Measurements from ENCODE around the gene LRRC49. TPM values are rescaled to one million over a fixed set of nuclear protein-coding genes. Genes with fewer than 3 reads are reported as not detected.

LRRC49 gene
- total and polyA plus RNA-seq, 2 donors (not counting 3 experiments of a cell fraction or from before 2014, with no cell fraction given), result 3.0 to 6.6 TPM

GRCh38 chr15:70856884-70857561 lies 35.6 kb upstream of the LRRC49 start:
- Histone ChIP-seq H3K4me3 (replicated peaks in 1 of 3; ENCODE audit: insufficient read depth in 1 of 3, low read depth in 1 of 3, low read length in 3 of 3) (no peak overlapping the region), H3K9me1 (replicated peaks; ENCODE audit: control insufficient read depth, extremely low read depth, insufficient read depth, low read length) (no peaks in the 10 kb centered on the region), H3K36me3 (ENCODE audit: control insufficient read depth in 2 of 2, extremely low read depth in 1 of 2, insufficient read depth in 2 of 2, low read length in 2 of 2) (no peaks in the 10 kb centered on the region), H3K79me2 (ENCODE audit: control insufficient read depth, insufficient read depth, low read length) (peaks cover 4% of the 10 kb centered on the region), H3K9ac (replicated peaks; ENCODE audit: extremely low read depth, insufficient read depth, low read length) (peak overlapping the region; percentile 49), H3K4me1 (ENCODE audit: control insufficient read depth, extremely low read depth, insufficient read depth, low read length) (peaks cover 26% of the 10 kb centered on the region), H2AFZ (ENCODE audit: low read depth, low read length) (peak overlapping the region; percentile 55), H3K4me2 (ENCODE audit: insufficient read depth, low read length) (no peak overlapping the region), H4K20me1 (replicated peaks; ENCODE audit: control insufficient read depth, extremely low read depth, insufficient read depth, low read length) (no peaks in the 10 kb centered on the region), H3K27ac (ENCODE audit: insufficient read depth, low read depth, low read length) (peak overlapping the region; percentile 73), H3K27me3 (ENCODE audit: control insufficient read depth in 2 of 2, insufficient read depth in 2 of 2, low read length in 2 of 2) (no peaks in the 10 kb centered on the region), H3K9me3 (replicated peaks; ENCODE audit: control insufficient read depth, insufficient read depth, low read length) (no peaks in the 10 kb centered on the region)
- dilution Hi-C loops (cut with MboI; ENCODE audit: extremely low pct_ligation_motif_present, low sequenced_read_pairs), result no loop called here
- ChIA-PET CTCF (interaction anchor here (0.8 to 9.2 kb wide), 8 partner anchors 13 to 584 kb away, joined by 3 to 72 read pairs (median 4); partner anchors contain the start of genes LRRC49 and THAP10), POLR2A (interaction anchor here (1.0 to 1.2 kb wide), 2 partner anchors 10 to 18 kb away, joined by 3 read pairs; no protein-coding TSS in a partner anchor)
- DNase-seq (ENCODE audit: low read depth, low spot score) (peak; percentile 99), FAIRE-seq (peak; percentile 91)
- TF ChIP-seq FOS (IDR thresholded peaks at IDR 0.05; ENCODE audit: borderline replicate concordance, insufficient read depth, low read length), result peak; percentile 26
- TF ChIP-seq GATA2 (IDR thresholded peaks at IDR 0.05; ENCODE audit: insufficient read depth, insufficient read length, low read depth, low read length), result peak; percentile 55
- peak; percentile 88 for TF ChIP-seq JUN (IDR thresholded peaks at IDR 0.05; ENCODE audit: borderline replicate concordance, insufficient read depth, insufficient read length, low read depth)
- no peak for TF ChIP-seq MAX (IDR thresholded peaks at IDR 0.05; ENCODE audit: insufficient read depth, insufficient read length)
- peak; percentile 19 for TF ChIP-seq POLR2AphosphoS5 (IDR thresholded peaks at IDR 0.05; ENCODE audit: insufficient read depth, low read depth, low read length)
- no peak for TF ChIP-seq EZH2 (IDR thresholded peaks at IDR 0.05; ENCODE audit: borderline replicate concordance, low read depth, low read length, severe bottlenecking)
- intact Hi-C loops (cut with micrococcal nuclease), result no loop called here
- TSS peak; percentile 32 for BruUV-seq (replicated peaks)
